ENCODE measurements around the gene RELT. TPM values are rescaled to one million over a fixed set of nuclear protein-coding genes. Genes with fewer than 3 reads are reported as not detected.

RELT gene
- total and polyA plus RNA-seq, 2 of the 13 experiments (the other 11 are each of a cell fraction or from before 2014, with no cell fraction given) = 2.5 to 4.7 TPM

DNA sequence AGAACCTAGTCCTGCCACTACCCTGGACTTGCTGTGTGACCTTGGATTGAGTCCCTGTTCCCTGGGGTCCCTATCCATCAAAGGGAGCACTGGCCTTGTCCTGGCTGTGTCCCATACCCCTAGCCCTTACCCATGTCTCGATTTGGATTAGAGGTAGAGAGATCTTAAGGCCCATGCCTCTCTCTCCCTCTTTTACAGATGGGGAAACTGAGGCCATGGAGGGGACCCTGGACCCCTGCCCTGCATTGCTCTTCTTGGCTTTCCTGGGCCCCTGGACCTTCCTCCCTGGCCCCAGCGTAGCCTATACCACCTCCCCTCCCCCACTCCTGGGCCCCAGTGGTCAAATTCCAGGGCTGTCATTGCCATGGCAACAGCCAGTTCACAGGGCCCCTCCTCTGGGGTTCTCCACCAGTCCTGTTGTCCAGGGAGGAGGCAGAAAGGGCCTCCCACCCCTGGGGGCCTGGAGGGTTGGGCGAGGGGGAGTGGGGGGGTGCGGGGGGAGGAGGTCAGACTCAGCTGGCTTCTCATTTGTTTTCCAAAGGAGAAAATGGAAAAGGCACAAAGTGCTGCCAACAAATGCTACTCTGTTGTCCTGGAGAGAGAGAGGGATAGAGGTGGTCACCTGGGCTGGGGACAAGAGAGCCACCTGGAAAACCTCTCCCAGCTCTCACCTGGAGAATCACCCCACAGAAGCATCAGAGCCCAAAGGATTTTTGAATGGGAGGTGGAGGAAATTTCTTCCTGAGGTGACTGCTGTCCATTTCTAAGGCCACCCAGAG lies 44.9 kb upstream of the RELT start (continued):
- no peak; the same call in 1 of the 2 replicates for TF ChIP-seq ZNF790 (CRISPR knock-in tag; IDR thresholded peaks at IDR 0.05; ENCODE audit: borderline replicate concordance)
- no peak for TF ChIP-seq ZNF781 (CRISPR knock-in tag; IDR thresholded peaks at IDR 0.05; ENCODE audit: borderline replicate concordance, not compliant biosample characterization)
- 0 out of 2 replicates have a peak, but pooled peaks have one; percentile 18 for TF ChIP-seq GABPB1 (CRISPR knock-in tag; IDR thresholded peaks at IDR 0.05)
- TF ChIP-seq, protein P1, sequence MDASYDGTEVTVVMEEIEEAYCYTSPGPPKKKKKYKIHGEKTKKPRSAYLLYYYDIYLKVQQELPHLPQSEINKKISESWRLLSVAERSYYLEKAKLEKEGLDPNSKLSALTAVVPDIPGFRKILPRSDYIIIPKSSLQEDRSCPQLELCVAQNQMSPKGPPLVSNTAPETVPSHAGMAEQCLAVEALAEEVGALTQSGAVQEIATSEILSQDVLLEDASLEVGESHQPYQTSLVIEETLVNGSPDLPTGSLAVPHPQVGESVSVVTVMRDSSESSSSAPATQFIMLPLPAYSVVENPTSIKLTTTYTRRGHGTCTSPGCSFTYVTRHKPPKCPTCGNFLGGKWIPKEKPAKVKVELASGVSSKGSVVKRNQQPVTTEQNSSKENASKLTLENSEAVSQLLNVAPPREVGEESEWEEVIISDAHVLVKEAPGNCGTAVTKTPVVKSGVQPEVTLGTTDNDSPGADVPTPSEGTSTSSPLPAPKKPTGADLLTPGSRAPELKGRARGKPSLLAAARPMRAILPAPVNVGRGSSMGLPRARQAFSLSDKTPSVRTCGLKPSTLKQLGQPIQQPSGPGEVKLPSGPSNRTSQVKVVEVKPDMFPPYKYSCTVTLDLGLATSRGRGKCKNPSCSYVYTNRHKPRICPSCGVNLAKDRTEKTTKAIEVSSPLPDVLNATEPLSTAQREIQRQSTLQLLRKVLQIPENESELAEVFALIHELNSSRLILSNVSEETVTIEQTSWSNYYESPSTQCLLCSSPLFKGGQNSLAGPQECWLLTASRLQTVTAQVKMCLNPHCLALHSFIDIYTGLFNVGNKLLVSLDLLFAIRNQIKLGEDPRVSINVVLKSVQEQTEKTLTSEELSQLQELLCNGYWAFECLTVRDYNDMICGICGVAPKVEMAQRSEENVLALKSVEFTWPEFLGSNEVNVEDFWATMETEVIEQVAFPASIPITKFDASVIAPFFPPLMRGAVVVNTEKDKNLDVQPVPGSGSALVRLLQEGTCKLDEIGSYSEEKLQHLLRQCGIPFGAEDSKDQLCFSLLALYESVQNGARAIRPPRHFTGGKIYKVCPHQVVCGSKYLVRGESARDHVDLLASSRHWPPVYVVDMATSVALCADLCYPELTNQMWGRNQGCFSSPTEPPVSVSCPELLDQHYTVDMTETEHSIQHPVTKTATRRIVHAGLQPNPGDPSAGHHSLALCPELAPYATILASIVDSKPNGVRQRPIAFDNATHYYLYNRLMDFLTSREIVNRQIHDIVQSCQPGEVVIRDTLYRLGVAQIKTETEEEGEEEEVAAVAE (CRISPR knock-in tag; IDR thresholded peaks at IDR 0.05; ENCODE audit: borderline replicate concordance) = no peak
- TF ChIP-seq, protein P2, sequence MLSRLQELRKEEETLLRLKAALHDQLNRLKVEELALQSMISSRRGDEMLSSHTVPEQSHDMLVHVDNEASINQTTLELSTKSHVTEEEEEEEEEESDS (CRISPR knock-in tag; IDR thresholded peaks at IDR 0.05; ENCODE audit: borderline replicate concordance) = peak; percentile 72; the same call in 1 of the 2 replicates
- TF ChIP-seq XBP1 (CRISPR knock-in tag; IDR thresholded peaks at IDR 0.05) = no peak
- TF ChIP-seq ZNF567 (CRISPR knock-in tag; IDR thresholded peaks at IDR 0.05; ENCODE audit: borderline replicate concordance) = no peak
- no peak for TF ChIP-seq ZNF713 (CRISPR knock-in tag; IDR thresholded peaks at IDR 0.05)
- TF ChIP-seq, protein P3, sequence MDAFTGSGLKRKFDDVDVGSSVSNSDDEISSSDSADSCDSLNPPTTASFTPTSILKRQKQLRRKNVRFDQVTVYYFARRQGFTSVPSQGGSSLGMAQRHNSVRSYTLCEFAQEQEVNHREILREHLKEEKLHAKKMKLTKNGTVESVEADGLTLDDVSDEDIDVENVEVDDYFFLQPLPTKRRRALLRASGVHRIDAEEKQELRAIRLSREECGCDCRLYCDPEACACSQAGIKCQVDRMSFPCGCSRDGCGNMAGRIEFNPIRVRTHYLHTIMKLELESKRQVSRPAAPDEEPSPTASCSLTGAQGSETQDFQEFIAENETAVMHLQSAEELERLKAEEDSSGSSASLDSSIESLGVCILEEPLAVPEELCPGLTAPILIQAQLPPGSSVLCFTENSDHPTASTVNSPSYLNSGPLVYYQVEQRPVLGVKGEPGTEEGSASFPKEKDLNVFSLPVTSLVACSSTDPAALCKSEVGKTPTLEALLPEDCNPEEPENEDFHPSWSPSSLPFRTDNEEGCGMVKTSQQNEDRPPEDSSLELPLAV (CRISPR knock-in tag; conservative IDR thresholded peaks at IDR 0.05; ENCODE audit: low read depth) = no peak
- TF ChIP-seq ZNF274 (CRISPR knock-in tag; IDR thresholded peaks at IDR 0.05) = no peak
- no peak for TF ChIP-seq STAT5B (CRISPR knock-in tag; IDR thresholded peaks at IDR 0.05)
- TF ChIP-seq, protein P4, sequence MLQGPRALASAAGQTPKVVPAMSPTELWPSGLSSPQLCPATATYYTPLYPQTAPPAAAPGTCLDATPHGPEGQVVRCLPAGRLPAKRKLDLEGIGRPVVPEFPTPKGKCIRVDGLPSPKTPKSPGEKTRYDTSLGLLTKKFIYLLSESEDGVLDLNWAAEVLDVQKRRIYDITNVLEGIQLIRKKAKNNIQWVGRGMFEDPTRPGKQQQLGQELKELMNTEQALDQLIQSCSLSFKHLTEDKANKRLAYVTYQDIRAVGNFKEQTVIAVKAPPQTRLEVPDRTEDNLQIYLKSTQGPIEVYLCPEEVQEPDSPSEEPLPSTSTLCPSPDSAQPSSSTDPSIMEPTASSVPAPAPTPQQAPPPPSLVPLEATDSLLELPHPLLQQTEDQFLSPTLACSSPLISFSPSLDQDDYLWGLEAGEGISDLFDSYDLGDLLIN (CRISPR knock-in tag; IDR thresholded peaks at IDR 0.05; ENCODE audit: borderline replicate concordance) = no peak
- TF ChIP-seq ZNF83 (CRISPR knock-in tag; IDR thresholded peaks at IDR 0.05; ENCODE audit: borderline replicate concordance) = no peak
- TF ChIP-seq HIVEP1 (CRISPR knock-in tag; IDR thresholded peaks at IDR 0.05) = peak; percentile 44; the same call in 1 of the 2 replicates
- TF ChIP-seq ZNF772 (CRISPR knock-in tag; IDR thresholded peaks at IDR 0.05) = no peak; the same call in 1 of the 2 replicates
- no peak for TF ChIP-seq FLYWCH1 (CRISPR knock-in tag; IDR thresholded peaks at IDR 0.05)
- no peak for TF ChIP-seq ZFP36L2 (CRISPR knock-in tag; IDR thresholded peaks at IDR 0.05)
- TF ChIP-seq HNRNPLL (IDR thresholded peaks at IDR 0.05; ENCODE audit: low read depth, low read length, poor library complexity, severe bottlenecking) = no peak
- 0 out of 2 replicates have a peak, but pooled peaks have one; percentile 72 for TF ChIP-seq ZNF563 (CRISPR knock-in tag; IDR thresholded peaks at IDR 0.05)
- TF ChIP-seq, protein P5, sequence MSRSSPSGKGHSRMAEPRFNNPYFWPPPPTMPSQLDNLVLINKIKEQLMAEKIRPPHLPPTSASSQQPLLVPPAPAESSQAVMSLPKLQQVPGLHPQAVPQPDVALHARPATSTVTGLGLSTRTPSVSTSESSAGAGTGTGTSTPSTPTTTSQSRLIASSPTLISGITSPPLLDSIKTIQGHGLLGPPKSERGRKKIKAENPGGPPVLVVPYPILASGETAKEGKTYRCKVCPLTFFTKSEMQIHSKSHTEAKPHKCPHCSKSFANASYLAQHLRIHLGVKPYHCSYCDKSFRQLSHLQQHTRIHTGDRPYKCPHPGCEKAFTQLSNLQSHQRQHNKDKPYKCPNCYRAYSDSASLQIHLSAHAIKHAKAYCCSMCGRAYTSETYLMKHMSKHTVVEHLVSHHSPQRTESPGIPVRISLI (CRISPR knock-in tag; IDR thresholded peaks at IDR 0.05; ENCODE audit: borderline replicate concordance) = no peak
